Midbrain (tissue), 1 donor: ENCODE results near the gene PTEN.
"Not testable (repeated sequence)": the region's sequence is repeated elsewhere in the genome, so short reads cannot be mapped to it uniquely, and the experiment has no call there.

Experiments used
- DNase-seq: peaks from one replicate; lab custom pipeline; 2025; lab: John Stamatoyannopoulos, UW

Gene PTEN

DNA sequence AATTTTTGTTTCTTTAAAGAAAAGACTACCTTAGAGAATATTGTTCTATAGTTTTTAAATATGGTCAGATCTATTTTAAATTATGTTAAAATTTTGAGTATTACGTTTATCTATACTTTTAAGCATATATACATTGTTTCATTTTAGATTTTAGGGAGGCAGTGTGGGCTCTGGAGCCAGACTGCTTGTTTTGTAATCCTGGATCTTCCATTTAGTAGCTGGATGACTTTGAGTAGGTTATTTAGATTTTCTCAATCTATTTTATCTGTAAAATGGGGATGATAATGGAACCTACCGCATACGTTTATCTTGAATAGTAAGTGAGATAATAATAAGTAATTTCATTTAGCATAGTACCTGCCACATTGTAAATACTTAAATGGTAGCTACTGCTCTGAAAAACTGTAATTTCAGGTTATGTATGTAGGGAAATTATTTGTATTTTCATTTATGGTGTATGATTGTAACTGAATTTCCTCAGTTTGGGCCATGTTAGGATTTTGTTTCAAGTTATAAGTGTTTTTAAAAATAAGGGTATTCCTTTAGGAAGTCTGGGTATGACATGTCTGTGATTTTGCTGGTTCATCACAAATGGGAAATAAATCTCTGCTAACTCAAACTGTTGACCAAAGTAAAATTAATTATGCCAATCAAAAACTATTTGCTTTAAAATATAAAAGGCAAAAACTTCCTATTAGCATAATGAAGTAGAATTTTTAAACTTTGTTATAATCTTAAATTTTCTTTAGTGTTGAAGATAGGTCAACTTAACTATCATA, 6.5 kb downstream of the PTEN start:
- DNase-seq: no peak

DNA sequence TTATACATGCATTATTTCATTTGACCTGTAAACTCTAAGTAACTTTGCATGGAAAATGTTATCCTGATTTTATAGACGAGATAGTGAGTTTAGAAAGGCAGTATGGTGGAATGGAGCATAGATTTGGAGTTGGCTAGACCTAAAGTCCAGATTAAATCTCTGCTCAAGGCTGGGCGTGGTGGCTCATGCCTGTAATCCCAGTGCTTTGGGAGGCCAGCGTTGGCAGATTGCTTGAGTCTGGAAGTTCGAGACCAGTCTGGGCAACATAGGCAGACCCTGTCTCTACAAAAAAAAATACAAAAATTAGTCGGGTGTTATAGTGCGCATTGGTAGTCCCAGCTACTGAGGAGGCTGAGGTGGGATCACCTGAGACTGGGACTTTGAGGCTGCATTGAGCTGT, 9.4 kb downstream of the PTEN start:
- no peak for DNase-seq

DNA sequence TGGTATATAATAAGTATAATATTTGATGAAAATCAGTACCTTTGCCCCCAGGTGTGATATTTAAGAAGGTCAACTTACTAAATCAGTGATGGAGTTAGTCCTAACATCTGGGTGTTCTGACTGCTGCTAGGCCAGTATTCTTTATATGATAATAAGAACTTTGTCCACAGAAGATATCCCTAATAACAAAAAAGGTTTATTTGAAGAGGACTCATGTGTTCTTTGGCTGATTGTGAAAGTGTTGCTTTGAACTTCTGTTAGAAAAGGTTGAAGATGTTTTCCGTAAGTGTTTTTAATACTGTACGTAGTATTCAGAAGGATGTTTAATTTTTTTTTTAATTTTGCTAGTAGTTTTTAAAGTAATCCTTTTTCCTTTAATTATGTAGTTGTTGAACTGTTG, 10.2 kb downstream of the PTEN start:
- DNase-seq: no peak

DNA sequence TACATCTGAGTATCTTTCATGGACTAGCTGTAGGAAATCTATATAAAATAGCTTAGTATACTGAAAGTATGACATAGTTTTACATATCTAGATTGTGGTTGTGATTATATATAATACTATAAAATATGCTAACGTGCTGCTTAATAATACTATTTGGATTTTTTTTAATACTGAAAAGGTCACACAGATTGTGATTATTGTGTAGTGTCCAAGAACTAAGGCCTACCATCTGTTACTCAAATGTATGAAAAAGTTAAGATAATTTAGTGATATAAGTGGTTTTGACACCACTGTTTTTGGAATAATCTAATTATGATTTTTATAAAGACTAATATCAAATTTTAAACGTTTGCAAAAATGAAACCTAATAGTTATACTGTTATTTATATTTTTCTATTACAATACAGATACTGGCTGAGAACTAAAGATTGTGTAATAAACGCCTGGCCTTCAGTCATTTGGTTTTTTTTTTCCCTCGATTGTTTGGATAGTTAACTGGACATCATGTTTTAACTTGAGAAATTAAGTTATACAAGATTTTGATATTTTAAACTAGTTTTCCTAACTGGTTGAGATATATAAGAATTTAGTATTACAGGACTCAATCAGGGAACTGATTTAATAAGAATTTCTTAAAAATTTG, 12.6 kb downstream of the PTEN start:
- DNase-seq: no peak

DNA sequence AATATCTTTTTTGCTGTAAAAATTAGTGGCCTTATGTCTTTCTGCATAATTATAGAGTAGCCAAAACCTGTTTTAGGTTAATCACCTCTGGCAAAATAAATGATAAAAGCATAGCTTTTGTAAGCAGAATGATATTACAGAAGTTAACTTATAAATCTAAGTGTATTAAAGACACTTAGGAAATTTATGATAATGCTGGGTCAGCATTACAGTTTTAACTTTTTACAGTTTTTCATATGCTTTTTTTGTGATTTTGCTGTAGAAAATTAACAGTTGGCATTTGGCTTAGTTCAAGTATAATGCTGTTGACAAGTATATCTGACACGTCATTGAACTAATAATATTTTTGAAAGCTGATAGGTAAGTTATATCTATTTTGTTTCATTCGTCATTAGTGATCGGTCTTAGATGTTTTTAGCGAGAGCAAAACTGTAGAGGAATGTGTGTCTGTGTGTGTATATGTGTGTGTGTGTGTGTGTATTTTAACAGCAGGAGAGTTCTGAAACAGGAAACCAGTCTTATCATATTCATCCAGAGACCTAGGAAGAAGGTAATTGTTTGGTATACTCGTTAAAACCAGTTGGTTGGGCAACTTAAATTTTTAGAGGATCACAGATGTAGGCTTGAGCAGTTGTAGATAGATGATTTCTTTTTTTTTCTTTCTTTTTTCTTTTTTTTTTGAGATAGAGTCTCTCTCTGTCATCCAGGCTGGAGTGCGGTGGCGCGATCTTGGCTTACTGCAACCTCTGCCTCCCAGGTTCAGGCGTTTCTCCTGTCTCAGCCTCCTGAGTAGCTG, 15.4 kb downstream of the PTEN start:
- DNase-seq: no peak

DNA sequence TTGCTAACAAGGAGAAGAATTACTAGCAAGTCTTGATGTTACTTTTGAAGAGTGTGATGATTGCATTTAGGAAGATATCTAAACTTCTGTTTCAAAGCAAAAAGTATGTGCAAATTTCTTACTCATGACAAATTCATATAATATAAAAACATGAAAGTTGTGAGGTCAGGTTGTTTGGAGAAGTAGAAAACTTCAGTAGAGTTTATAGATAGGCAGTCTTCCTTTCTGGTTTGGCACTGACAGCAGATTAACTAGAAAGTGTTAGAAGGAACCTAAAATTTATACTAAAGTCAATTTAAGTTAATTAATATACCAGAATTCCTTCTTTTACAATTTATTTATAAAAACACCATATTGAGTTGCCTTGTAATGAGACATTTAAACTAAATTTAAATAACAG, 16.9 kb downstream of the PTEN start:
- DNase-seq: no peak

DNA sequence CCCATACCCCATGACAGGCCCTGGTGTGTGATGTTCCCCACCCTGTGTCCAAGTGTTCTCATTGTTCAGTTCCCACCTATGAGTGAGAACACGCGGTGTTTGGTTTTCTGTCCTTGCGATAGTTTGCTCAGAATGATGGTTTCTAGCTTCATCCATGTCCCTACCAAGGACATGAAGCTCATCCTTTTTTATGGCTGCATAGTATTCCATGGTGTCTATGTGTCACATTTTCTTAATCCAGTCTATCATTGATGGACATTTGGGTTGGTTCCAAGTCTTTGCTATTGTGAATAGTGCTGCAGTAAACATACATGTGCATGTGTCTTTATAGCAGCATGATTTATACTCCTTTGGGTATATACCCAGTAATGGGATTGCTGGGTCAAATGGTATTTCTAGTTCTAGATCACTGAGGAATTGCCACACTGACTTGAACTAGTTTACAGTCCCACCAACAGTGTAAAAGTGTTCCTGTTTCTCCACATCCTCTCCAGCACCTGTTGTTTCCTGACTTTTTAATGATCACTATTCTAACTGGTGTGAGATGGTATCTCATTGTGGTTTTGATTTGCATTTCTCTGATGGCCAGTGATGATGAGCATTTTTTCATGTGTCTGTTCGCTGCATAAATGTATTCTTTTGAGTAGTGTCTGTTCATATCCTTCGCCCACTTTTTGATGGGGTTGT, 18.1 kb downstream of the PTEN start:
- DNase-seq: not testable (repeated sequence)

DNA sequence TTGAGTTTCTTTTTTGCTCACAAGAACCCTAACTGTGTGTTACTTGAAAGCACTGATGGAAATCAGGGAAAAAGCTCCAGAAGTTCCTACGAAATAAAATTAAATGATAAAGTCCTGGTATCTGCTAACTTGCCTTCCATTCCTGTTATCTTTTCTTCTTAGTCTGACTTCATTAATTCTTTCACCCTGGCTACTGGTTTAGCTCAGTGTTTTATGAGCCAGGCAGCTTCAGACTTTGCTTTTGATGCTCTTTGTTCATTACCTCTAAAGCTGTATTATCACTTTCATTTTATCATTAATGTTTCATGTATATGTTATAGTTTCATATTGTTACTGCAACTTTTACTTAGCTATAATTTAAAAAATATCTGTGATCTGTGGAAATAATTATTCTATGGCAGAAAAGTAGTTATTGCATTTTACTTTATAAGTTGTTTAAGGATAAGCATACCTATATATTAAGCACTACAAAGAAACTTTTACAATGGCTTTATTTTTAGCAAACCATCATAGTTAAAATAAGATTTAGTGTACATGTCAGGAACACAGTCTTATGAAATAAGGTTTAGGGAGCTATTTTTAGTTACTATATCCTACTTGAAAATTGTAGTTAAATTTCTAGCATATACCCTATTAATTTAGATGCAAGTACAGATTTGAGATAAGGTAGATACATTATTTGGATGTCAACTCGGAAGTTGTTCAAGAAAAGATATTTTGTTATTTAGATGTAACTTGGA, 19.3 kb downstream of the PTEN start:
- no peak for DNase-seq

DNA sequence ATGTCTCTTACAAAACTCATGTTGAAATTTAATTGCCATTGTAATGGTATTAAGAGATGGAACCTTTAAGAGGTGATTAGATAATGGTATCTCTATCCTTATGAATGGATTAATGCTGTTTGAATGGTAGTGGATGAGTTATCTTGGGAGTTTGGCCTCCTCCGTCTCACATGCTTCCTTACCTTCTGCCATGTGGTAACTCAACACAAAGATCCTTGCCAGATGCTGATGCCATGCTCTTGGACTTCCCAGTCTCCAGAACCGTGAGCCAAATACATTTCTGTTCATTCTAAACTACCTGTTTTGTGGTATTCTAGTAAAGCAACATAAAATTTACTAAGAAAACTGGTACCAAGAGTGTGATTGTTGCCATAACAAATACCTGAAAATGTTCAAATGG, 23.2 kb downstream of the PTEN start:
- no peak for DNase-seq

DNA sequence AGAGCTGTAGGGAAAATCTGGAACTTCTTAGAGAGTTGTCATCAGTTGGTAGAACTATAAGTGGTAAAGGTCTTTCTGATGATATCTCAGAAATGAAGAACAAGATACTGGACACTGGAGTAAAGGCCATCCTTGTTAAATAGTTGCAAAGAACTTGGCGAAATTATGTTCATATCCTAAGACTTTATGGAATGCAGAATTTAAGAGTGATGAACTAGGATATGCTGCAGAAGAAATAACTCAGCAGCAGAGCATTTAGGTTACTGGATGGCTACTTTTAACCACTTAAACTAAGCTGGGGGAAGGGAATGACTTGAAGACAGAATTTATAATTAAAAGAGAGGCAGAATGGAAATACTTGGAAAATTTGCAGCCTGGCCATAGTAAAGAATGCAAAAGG, 23.7 kb downstream of the PTEN start:
- DNase-seq: no peak

DNA sequence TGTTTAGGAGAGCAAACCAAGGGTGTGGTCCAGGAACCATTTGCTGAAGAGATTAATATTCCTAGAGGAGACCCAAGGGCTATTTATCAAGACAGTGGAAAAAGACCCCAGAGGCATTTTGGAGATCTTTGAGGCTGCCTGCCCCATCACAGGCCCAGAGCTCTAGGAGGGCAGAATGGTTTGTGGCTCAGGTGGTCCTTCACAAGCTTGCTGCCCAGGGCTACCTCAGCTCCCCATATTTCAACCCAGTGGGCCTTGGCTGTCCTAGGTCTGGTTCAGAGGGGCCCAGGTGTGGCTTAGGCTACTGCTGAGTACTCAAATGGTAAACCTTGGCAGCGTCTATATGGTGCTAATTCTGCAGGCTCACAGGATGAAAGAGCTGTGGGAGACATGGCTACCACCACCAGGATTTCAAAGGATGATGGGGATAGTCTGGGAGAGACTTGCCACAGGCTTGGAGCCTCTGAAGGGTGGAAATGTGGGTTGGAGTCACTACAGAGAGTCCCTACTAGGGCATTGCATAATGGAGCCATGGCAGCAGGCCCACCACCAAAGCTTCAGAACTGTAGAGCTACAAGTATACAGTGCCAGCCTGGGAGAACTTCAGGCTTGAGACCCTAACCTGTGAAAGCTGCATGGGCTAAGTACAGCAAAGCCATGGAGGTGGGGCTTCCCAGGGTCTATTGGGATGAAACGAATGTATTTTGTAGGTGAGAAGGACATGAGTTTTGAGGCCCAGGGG, 24.3 kb downstream of the PTEN start:
- no peak for DNase-seq

DNA sequence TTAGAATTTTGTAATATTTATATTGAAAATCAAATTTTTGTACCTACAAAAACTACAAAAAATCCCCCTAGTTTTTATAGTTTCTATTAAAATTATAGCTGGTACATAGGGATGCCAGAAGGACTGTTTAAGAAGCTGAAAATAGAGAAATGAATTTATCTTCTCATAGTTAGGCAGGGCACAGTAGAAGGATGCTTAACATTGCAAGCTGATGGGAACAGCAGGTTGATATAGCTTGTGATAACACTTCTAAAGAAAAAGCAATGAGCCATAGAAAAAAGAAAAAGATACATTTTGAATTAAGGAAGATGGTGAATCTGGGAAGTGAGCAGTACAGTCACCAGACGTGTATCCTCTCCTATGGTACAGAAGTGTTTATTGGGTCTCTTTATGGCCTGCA, 32.0 kb downstream of the PTEN start:
- DNase-seq: no peak

DNA sequence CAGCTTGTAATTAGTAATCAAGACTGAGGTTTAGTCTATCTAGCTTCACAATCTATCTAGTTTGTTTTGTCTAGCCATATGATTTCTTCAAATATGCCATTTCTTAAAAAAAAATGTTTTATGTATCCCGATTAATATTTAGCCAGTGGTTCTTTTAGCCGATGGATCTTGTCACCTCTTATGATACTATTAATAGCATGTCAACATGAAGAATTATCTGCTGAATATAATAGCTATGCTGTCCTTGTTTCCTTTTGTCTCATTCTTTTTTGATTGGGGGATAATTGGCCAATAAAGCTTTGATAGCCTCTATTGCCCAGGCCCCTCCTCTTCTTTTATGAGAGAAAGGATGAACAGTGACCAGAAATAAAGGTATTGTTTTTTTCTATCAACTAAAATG, 32.8 kb downstream of the PTEN start:
- DNase-seq: no peak

DNA sequence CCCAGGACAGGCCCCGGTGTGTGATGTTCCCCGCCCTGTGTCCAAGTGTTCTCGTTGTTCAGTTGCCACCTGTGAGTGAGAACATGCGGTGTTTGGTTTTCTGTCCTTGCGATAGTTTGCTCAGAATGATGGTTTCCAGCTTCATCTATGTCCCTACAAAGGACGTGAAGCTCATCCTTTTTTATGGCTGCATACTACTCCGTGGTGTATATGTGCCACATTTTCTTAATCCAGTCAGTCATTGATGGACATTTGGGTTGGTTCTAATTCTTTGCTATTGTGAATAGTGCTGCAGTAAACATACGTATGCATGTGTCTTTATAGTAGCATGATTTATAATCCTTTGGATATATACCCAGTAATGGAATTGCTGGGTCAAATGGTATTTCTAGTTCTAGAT, 34.5 kb downstream of the PTEN start:
- not testable (repeated sequence) for DNase-seq

DNA sequence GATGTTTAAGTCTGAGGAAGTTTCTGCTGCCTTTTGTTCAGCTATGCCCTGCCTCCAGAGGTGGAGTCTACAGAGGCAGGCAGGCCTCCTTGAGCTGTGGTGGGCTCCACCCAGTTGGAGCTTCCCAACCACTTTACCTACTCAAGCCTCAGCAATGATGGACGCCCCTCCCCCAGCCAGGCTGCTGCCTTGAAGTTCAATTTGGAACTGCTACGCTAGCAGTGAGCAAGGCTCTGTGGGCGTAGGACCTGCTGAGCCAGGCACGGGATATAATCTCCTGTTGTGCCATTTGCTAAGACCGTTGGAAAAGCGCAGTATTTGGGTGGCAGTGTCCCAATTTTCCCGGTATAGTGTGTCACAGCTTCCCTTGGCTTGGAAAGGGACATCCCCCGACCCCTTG, 40.0 kb downstream of the PTEN start:
- not testable (repeated sequence) for DNase-seq

DNA sequence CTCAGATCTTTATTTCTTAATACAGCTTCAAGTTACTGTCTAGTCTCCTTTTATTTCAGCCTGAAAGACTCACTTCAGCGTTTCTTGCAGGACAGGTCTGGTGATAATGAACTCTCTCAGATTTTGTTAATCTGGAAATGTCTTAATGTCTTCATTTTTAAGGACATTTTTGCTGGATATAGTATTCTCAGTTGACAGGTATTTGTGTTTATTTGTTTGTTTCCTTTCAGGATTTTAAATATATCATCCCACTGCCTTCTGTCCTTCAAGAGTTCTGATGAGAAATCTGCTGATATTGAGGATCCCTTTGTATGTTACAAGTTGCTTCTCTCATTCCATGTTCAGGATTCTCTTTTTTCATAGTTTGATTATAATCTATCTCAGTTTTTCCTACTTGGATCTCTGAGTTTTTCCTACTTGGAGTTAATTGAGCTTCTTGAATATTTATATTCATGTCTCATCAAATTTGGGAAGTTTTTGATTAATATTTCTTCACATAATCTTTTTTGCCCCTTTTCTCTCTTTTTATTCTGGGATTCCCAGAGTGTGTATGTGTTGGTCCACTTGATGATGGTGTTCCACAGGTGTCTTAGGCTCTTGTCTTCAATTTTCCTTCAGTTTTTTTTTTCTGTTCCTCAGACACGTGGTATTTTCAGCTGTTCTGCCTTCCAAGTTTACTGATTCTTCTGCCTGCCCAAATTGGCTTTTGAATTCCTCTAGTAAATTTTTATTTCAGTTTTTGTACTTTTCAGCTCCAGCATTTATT, 49.9 kb downstream of the PTEN start:
- no peak for DNase-seq

DNA sequence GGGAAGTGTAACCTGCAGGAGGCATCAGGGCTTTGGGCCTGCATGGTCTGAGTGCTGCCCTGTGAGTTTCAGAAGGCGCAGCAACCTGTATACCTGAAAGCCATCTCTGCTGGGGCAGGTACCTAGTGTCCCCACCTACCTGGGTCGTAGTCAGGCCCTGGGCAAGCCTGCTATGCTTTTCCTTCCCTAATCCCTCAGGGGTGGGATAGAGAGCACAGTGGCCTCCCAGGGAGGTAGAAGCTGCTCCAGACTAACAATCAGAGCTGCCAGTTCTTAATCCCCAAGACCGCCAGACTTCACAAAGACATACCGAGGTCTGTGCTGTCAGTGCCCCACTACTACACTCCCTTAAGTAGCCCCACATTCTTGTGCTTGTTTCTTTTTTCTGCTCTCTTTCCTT, 52.0 kb downstream of the PTEN start:
- no peak for DNase-seq

DNA sequence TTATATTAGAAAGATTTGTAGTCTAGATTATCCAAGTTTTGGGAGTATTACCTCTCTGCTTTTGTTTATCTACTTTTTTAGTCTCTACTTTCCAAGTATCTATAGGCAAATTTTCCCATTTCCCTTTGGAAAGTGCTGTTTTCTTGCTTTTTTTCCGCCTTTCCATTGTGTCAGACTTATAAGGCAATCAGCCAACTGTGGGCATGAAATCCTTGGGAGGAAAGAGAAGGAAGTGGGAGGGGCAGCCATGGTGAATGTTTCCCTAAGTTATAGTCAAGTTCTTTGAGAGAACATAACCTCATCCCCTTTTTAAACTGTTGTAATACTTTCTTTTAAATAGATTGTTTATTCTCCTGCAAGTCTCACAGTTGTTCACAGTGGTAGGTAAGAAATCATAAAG, 52.6 kb downstream of the PTEN start:
- no peak for DNase-seq

DNA sequence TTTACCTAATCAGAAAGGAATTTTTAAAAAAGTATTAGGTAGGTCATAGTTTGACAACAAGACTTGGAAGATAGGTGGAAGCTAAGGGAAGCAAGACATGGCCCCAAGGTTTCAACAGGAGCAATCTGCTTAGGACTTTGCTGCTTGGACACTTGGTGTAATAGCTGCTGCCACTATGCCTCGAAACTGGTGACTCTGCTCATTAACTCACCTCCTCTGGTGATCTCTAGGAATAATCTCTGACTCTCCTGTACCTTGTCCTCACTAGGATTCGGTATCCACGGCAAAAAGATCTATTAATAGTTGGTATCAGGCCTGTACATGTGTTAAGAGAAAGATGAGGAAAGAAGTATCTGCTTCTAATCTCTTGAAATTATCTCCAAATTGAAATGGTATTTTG, 53.1 kb downstream of the PTEN start:
- no peak for DNase-seq

DNA sequence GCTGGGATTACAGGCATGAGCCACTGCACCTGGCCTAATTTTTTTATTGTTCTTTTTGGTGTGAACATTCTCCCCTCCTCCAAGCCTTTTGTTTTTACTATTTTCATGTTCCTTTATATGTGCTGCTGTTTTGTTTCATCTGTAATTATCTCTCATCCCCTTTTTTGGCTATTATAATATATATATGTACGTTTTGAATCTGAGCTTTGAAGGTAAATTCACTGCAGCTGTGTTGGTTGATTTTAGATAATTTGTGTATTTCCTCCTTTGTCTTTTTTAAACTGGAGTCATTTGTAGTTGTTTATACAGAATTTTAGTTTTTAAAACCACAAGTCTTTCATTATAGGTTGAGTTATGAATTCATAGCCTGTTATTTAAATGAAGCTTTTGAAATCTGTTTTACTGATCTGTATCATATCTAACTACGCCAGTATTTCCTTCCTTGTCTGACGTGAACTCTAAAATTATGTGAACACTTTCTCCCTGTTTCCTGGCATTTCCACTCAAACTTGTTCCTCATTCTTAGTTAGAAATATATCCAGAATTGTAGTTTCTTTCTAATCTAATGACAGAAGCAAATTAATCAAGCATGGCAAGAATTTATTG, 54.9 kb downstream of the PTEN start:
- no peak for DNase-seq
